ENCODE data around the gene UBE2J2.
A peak's percentile ranks its signal among the peaks of the same experiment; 100 is the strongest.

UBE2J2 gene

DNA sequence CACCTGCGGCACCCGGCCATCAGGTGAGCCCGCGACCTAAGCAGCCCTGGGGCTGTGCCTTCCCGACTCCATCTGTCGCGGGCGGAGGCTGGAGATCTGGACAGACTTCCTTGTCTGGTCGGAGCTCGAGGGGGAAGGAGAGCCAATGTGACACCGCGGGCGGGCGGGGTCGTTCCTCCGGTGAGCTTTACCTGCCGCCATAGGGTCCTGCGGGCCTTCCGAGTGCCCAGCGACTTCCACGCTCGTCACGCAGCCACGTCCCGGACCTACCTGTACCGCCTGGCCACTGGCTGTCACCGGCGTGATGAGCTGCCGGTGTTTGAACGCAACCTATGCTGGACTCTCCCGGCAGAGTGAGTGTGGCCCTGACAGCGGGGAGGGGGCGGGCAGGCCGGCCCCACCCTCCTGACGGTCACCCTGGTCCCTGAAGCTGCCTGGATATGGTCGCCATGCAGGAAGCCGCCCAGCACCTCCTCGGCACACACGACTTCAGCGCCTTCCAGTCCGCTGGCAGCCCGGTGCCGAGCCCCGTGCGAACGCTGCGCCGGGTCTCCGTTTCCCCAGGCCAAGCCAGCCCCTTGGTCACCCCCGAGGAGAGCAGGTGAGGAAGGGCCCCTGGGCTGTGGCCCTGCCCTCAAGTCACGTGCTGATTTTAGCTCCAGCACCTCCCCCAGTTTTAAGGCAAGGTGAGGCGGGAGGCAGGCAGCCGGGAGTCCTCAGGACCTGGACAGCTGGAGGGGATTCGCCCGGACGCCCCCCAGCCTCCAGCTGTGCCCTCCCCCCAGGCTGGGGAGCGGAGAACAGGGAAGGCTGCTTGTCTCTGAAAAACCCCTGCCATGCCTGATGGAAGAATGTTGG lies 35.8 kb upstream of the UBE2J2 start:
- DNase-seq: no peak

DNA sequence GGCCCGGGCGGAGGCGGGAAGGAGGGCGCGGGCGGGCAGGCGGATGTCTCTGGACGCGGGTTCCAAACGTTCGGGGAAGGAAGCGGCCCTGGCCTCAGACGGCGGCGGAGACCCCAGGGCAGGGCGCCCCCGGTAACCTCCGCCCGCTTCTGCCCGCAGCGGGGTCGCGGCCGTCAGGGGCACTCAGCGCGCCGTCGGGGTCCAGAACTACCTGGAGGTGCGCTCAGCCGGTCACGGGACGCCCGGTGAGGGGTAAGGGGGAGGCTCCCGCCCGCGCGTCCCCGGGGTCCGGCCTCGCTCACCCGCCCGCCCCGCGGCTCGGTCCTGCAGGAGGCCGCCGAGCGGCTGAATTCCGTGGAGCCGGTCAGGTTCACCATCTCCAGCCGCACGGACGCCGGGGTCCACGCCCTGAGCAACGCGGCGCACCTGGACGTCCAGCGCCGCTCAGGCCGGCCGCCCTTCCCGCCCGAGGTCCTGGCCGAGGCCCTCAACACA lies 35.1 kb upstream of the UBE2J2 start:
- no peak for DNase-seq

DNA sequence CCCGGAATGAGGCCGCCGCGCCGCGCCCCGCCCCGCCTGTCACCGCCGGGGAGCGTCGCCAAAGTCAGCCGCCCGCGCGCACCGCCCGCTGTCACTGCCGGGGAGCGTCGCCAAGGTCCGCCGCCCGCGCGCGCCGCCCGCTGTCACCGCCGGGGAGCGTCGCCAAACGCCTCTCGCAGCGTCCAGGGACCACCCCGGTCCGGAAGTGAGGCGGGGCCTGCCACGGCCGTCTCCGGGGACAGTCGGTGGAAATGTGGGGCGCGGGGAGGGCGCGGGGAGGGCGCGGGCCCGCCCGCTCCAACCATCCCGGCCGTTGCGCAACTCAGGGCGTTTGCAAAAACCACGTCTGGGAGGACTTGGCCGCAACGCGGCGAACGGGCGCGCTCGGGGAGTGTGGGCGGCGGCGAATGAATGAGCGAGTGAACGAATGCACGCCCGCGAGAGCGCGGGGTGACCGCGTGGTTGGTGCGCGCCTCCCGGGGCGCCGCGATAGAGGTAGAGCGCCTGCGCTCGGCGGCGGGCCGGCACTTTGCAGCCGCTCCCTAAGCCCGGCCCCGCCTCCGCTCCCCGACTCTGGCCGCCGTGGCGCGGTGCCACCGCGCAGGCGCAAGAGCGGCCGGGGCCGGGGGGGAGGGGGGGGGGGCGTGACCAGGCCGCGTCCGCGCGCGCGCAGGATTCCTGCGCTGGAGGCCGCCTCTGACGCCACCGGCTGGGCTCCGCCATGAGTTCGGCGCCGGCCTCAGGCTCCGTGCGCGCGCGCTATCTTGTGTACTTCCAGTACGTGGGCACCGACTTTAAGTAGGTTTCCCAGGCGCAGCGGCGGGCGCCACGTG lies 34.5 kb upstream of the UBE2J2 start, which contains the start of the genes ACAP3 and PUSL1:
TSS of gene ACAP3 (minus strand) at position 8 of the 833 bp plus-strand sequence. CDS start 115 bp downstream, outside the sequence.
TSS of gene PUSL1 (plus strand) at position 675 of the 833 bp plus-strand sequence. CDS start at position 722, 47 bp downstream.
- DNase-seq: peak; percentile 80 to 92

DNA sequence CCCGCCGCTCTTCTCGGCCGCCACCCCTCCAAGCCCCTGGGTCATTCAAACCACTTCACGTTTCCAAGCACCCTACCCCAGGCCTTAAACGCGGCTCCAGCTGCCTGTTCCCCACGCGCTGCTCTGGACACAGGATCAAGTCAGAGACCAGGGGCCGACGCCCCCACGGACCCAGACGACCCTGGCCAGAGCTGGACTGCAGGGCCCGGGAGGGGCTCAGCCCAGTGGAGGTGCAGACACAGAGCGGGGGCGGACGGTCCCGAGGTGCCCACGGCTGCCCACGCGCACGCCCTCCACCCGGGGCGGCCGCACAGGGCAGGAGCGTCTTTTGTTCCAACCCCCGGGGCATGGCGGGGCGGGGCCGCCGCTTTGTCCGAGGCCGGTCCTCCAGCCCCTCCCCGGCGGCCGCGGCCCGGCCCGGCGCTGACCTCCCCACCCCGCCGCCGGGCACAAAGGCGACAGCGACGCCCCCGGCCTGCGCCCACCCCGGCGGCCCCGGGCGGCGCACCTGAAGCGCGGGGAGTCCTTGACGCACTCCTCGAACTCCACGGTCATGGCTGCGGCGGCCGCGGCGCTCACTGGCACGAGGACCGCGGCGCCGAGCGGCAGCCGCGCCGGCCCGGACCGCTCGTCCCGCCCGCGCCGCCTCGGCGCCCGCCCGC lies 33.7 kb upstream of the UBE2J2 start:
- DNase-seq: no peak

DNA sequence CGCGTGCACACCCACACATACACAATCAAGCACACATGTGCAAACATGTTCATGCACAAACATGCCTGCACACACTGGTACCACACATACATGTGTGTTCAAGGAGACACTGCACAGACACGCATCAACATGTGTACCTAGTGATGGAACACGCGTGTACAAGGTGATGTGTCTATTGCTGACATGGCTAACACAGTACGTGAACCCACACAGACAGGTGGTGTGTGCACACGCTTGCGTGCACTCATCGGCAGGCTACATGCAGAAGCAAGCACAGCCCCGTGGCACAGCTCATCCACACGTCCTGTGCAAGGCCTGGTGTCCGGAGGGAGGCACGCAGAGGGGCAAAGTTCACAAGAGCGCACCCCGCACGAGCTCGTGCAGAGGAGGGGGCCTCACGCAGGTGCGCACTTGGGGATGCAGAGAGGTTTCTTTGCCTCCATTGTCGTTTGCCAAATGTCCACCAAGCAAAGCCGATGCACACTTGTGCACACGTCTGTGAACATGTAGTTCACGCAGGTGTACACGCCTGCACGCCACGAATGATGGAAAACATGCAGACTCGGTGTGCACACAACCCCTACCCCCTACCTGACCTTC lies 33.1 kb upstream of the UBE2J2 start:
- DNase-seq: no peak

DNA sequence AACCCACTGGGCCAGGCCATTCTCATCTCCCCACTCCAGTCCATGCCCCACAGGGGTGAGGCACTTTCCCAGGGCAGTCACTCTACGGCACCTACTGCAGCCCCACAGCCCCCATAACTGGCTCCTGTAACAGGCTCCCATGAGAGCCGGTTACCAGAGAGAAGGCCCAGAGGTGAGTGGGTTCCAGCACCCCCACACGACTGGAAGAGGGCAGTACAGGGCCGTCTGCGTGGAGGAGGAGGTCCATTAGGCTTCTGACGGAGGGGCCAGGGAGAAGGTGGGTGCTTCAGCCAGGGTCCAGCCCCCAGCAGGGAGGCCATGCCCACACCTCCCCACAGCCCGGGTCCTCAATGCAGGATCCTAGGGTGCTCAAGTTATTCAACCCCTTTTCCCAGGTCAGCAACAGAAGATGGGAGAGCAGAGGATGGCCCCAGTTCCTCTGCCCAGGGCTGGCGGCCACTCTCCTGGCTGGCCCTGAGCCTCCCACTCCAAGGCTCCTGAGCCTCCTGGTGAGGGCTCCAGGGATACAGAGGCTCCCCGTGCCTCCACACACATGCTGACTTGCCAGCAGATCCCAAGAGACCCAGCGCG lies 32.5 kb upstream of the UBE2J2 start:
- no peak for DNase-seq

DNA sequence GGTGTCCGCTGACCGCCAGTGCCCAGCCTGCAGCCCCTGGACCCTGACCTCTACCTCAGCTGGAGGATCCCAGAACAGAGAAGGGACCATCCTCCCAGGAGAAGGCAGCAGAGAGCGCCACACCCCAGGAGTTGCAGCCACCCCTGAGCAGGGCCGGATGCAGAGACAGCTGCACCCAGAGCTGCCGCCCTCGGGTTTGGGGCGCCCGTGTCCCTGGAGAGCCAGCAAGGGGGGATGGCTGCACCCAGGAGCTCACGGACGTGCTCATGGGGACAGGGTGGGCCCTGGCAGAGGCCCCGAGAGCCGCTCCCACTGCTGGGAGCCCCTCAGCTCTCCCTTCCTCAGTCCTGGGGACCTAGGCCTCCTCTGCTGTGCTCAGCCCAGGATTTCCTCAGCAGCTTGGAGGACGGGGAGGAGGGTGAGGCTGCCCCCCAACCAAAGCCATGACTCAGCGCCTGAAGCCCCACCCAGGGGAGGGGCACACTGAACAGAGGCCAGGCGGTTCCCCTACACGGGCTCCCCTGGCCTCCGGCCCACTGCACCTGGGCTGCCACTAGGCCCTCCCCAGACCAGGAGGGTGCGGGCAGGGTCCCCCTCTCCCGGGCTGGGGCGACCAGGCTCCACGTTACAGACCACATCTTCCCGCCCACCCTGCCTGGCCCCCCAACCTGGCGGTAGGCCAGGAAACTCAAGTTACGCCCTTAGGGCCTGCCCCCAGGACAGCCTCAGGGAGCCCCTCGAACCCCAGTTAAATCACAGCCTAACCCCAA lies 31.8 kb upstream of the UBE2J2 start:
- no peak for DNase-seq

DNA sequence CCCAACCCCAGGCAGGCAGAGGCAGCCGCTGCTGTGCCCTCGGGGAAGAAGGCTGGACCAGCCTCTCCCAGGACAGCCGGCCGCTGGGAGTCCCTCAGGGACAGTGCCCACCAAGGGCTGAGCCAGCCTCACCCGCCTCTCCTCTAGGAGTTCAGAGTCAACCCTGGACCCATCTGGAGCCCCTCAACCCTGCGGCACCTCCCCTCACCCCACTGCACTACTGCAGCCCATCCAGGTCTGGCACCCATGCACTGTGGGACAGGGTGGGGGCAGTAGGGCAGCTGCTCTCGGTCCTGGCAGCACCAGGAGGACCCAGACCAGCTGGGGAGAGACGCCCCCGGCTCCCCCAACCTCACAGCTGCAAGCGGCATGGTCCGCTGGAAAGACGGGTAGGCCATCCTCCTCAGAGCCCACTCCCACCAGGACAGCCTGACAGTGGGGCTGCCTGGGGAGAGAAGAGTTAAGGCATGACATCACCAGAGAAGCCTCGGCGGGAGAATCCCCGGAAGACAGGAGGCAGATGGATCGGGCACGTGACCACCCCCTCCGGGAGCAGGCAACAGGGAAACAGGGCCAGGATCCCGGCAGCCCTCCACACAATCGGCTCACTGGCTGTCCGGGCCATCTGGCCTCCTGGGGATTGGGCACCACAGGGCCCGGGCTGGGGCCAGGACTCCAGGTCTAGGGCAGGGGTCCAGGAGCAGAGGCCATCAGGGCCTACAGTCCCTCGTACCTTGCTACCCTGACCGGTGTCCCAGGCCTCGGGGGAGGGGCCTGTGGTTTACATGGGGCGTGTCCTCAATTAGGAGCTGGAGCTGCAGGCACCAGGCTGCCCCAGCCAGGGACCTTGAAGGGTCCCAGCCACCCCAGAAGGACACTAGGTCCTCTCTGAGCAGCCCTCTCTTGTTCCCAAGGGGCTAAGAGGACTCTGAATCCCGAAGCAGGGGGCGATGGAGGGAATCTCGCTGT lies 31.0 kb upstream of the UBE2J2 start:
- no peak for DNase-seq

DNA sequence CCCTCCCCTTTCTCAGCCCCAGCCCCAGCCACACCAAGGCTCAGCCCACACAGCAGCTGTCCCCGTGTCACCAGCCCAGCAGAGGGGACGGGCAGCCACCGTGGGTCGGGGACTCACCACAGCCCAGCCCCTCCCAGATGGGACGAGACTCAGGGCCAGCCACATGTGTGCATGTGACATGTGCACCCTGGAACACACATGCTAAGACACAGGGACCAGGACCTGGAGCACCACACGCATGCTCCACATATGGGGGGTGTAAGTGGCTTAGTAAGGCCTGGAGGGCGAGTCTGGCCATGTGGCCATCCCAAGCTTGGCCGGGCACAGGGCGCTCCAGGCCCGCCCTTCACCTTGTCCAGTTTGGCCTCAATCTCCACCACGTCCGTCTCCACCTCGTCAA lies 30.1 kb upstream of the UBE2J2 start:
- no peak for DNase-seq

DNA sequence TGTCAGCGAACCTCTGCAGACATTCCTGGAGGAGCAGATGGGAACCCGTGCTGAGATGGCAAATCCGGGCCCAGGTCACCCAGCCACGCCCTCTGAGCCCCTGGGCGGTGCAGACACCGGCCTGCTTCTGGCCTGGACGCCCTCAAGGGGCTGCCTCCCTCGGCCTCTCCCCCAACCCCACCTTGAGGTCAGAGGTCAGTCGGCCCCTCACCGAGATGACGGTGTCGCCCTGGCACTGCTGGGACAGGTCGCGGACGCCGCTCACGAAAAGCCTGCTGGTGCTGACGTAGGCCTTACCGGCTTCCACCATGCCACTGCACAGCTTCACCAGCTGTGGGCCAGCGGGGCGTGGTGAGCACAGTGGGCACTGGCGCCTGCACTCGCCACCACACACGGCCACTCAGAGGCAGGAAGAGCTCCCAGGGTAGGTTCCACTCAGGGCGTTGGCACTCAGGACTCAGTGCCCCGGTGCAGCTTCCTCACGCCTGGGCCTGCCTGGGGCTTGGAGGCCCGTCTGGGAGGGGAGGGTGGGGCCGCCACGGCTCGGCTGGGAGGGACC lies 29.4 kb upstream of the UBE2J2 start:
- DNase-seq: no peak

DNA sequence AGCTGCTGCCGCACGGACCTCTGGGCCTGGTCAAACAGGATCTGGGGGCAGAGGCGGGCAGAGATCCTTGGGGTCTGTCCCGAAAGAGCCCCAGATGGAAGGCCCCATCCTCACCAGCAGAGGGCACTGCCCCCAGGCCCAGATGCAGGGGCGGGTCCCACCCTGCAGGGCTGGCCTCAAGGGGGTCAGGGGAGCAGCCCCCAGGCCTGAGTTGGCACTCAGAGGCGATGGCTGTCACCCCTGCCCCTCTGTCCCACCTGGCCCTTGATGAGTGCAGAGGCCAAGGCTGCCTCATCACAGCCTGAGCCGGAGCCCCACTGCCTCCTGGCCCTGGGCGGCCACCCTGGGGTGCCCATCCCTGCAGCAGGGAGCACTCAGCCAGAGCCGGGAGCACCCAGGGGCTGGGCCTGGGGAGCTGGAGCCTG lies 28.4 kb upstream of the UBE2J2 start:
- DNase-seq: no peak

DNA sequence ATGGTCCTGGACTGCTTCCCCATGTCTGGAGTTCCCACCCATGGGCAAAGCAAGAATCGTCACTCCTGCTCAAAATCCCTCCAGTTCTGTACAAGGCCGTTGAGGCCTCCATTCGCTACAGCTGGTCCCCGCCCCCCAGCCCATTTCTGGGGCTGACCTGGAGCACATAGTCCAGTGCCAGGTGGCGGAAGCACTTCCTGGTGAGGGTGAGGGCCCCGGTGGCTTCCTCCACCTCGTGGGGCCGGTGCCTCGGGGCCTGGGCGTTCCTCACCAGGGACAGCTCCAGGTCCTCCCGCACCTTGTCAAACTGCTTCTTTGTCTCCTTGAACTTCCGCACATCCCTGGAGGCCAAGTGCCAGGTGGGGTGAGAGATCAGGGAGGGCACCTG lies 26.7 kb upstream of the UBE2J2 start:
- no peak for DNase-seq

DNA sequence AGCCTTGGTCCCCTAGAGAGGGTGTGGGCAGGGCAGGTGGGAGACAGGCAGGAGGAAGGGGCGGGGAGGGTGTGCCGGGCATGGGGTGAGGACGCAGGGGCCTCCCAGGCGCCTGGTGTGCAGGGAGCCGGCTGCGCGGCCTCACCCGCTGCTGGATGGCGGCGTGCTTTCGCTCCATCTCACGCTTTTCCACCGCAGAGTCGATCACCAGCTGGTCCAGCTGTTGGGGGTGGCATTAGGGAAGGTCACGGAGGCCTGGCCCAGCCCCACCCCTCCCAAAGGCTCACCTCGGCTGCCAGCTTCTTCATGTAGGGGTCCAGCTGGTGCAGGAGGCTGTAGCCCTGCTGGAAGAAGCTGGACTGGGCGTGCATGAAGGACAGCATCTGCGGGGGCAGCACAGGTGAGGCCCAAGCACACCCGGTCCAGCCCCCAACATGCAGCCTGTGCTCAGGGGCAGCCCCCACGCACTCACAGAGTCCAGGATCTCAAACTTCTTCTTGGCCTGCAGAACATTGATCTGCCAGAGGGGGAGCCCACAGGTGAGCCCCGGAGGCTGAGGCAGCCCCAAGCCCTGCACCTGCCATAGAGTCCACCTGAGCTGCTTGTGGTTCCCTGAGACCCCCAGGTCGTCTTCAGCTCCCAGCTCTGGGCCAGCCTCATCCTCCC lies 26.2 kb upstream of the UBE2J2 start:
- no peak for DNase-seq

DNA sequence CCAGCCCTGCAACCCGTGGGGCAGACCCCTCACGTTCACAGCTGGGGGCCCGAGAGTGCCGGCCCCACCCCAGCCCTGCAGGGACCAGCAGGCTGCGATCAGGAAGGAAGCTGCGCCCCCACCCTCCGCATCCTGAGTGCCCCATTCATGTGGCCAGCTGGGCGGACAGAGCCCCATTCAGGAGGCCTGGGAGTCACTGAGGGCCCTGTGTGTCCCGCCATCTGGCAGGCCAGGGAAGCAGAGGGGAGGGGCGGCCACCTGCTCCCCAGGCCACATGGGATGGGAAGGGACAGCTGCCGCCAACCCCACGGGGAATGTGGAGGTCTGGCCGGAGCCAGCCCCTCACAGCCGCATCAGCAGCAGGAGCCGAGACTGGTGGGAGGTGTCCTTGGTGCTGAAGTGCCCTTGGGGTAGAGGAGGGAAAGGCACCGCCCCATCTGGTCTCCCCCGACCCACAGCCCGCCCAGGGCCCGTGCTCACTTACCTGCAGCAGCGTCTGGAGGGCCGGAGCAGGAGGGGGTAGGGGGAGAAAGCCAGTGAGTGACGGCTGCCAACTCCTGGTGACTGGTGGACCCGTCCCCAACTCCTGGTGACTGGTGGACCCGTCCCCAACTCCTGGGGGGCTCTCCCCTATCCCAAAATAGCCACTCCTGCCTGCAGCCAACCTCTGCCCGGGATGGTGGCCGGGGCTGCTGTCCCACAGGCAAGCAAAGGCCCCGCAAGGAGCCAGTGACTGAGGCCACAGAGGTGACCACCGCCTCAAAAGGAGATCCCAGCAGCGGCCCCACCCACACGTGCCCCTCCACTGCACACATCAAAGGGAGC lies 25.4 kb upstream of the UBE2J2 start:
- no peak for DNase-seq

DNA sequence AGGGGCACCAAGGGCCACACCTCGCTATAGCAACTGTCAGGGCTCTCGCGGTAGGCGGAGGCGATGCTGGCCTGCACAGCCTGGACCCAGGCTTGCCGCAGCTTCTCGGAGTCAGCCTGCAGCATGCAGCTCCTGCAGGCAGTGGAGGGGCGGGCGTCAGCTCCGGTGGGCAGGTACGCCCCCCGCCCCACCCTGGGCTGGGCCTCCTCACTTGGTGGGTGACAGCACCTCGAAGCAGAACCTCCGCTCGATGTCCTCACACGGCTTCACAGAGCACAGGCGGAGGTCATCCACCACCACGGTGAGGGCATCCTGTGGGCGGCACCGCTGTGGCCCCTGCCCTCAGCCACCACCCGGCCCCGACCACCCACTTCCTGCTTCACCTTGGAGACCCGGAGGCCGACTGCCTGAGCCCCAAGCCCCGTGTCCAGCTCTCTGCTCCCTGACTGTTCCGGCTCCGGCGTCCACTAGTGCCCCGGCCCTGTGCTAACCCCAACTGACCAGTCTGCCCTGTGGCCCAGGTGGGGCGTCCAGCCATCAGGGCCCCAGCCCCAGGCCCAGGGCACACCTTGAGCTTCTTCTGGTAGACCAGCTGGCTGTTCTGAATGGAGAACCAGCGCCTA lies 24.3 kb upstream of the UBE2J2 start:
- no peak for DNase-seq

DNA sequence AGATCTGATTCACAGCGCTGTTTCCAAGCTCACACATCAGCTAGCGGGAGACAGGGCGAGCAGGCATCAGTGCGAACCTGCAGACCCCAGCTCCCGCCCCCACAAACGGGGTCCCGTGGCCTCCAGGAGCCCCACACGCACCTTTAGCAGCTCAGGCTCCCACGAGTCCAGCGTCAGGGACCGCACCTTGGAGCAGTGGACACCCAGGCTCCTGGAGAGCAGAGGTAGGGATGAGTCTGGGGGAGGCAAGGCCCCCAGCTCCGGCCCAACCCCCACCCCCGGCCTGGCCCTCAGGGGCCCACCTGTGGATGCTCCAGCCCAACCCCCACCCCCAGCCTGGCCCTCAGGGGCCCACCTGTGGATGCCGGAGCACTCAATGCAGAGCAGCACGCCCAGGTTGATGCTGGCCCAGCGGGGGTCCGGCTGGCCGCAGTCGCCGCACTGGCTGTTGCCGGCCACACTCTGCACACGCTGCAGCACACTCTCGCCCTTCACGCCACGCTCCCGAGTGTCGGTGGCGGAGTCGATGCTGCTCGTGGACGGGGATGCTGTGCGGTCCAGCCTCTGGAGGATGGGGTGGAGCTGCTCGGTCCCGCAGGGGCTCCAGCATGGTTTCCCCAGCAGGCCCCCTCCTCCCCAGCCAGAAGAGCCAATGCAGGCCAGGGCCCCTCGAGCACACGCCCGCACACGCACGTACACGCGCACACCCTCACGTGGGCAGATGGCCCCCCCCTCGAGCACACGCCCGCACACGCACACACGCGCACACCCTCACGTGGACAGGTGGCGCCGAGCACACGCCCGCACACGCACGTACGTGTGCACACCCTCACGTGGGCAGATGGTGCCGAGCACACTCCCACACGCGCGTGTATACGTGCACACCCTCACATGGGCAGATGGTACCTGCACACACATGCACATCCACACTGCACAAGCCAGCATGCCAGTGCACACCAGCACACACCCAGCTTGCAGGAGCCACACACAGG lies 22.7 kb upstream of the UBE2J2 start:
- no peak for DNase-seq

All from NCI-H1930 (cell line).